IPS-NIHi7 (cell line): ENCODE data around the gene WDR49.
"Not testable (repeated sequence)": the region's sequence is repeated elsewhere in the genome, so short reads cannot be mapped to it uniquely, and the experiment has no call there.

Experiments used
- DNase-seq: peaks from one replicate; pipeline ENCODE4 v3.0.0; 2012; ENCODE audit warnings: mixed read lengths; ENCODE audit errors: extremely low spot score

The WDR49 gene

DNA sequence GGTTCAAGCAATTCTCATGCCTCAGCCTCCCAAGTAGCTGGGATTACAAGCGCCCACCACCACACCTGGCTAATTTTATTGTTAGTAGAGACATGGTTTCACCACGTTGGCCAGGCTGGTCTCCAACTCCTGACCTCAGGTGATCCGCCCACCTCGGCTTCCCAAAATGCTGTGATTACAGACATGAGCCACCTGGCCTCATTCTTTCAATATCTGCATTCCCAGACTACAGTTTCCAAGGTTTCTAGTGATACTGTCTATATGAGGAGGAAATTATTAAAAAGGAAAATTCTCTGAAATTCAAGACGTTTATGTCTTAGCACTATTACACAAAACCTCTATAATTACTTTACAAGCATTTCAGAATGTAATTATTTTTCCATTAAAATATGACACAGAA, 39.5 kb downstream of the WDR49 start:
- not testable (repeated sequence) for DNase-seq

DNA sequence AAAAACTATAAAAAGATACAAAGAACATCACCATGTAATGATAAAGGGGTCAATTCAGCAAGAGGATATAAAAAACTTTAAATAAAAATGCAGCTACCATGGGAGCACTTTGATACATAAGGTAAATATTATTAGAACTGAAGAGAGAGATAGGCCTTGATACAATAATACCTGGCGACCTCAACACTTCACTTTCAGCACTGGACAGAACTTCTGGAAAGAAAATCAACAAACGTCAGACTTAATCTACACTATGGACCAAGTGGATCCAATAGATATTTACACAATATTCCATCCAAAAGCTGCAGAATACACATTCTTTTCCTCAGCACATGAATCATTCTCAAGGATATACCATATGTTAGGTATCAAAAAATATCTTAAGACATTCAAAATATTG, 42.0 kb downstream of the WDR49 start:
- no peak for DNase-seq

DNA sequence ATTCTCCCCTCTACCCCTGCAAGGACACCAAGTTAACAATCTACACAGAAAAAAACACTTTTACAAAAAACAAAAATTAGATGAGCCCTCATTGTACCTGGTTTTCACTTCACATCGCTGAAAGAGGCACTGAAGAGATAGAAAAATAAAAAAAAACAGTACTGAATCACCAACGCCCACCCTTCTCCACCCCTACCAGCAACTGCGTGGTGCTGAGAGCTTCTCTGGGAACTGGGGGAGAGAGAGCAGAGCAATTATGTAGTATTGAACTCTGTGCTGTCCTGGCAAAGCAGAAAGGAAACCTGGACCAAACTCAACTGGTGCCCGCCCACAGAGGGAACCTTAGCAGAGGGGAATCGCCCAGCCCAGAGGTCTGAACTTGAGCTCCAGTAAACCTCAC, 44.6 kb downstream of the WDR49 start:
- no peak for DNase-seq

GRCh38 chr3:167606836-167607235, 46.9 kb downstream of the WDR49 start:
- no peak for DNase-seq

GRCh38 chr3:167605871-167606270, 47.9 kb downstream of the WDR49 start:
- DNase-seq, result no peak

DNA sequence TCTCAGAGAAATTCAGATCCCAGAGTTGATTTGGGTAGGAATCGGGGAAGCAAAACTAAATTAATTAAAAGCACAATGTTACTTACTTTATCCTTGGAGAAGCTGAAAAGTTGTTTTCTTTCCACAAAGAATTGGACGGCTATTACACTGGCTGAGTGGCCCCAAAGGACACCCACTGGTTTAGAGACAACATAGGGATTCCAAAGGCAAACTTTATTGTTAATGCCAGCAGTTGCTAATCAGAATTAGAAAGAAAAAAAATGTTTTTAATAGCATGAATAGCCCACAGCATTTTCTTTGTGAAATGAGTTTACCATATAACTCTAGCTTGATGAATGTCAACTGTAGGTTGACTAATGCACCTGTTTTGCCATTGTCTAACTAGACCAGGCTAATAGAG, 51.7 kb downstream of the WDR49 start:
- no peak for DNase-seq

GRCh38 chr3:167587651-167588050, 66.1 kb downstream of the WDR49 start:
- no peak for DNase-seq

GRCh38 chr3:167575000-167575600, 78.6 kb downstream of the WDR49 start:
- DNase-seq, result peak; percentile 42

DNA sequence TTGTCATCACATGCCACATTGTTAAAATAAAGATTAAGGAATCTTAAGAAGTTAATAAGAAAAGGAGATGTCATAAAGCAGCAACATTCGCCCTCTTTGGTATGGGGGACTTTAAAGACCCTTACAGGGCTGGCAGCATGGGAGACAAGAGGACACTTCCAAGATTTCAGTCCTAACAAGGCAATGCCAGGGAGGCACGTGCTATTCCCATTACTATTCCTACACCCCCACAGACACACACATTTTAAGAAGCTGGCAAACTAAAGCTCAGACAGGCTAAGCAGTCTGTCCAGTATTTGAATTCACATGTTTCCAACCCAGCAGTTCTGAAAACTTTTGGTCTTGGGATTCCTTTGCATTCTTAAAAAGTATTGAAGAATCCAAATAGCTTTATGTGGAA, 80.8 kb downstream of the WDR49 start:
- no peak for DNase-seq

DNA sequence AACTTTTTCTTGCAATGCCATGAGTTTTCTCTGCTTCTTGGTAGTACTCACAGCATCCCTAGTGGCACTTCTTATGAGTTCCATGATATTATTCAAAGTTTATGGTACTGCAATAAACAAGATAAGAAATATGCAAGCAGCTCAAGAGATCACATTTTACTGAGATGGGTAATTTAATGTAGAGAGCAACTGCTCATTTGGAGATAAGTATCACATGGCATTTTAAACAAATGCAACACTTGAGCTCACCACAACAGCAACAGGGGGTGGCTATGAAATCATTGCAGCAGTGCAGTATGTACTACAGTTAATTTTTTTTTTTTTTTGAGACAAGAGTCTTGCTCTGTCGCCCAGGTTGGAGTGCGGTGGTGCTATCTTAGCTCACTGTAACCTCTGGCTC, 85.1 kb downstream of the WDR49 start:
- no peak for DNase-seq

GRCh38 chr3:167565489-167565888, 88.3 kb downstream of the WDR49 start:
- DNase-seq, result no peak

DNA sequence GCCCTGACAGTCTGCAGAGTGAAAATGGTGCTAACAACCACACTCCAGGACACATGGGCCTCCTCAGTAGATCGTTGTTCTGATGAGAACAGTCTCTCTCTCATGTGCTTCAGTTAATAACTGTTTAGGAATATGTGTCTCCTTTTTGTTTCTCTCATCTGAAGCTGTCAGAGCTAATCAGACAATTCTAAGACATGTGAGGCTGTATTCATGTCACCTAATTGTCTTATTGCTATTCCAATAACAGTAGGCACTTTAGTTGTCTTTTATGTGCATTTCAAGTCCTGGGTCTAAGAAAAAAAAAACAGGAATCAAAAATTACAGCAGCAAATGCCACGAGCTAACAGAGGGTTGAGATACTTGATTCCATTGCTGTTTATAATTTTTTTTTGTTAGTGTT, 89.1 kb downstream of the WDR49 start:
- DNase-seq, result no peak

GRCh38 chr3:167559924-167560323, 93.8 kb downstream of the WDR49 start:
- no peak for DNase-seq

GRCh38 chr3:167554898-167555297, 98.8 kb downstream of the WDR49 start:
- DNase-seq, result no peak

DNA sequence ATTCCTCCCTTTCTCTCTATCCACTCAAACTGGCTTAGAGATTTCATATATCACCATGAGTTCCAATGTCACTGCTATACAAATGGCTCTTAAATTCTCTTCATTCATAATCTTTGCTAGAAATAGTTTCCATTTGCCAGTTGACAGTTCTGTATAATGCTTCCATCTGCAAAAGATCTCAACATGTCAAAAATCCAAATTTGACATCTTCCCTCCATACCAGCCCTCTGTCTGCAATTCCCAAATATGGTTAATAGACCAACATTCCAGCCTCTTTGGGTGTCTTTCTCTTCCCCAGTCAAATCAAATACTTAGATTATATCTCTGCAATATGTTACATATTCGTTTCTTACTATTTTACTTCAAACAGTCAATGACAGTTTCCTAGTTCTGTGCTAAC, 115.7 kb downstream of the WDR49 start:
- DNase-seq, result no peak

DNA sequence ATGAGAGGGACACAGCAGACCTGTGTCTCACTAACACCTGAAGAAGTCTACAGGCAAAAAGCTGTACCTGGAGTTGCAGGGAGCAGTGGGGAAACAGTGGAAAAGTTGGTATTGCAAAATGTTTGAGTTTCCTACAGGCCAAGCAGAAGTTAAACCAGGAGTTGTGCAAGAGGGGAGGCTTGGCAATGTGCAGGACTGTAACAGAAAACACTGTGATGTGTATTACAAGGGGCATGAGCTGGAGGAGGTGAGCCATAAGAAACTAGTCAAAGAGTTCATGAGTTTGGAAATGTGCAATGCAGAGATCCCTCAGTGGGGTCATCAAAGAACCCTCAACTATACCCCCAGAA, 132.8 kb downstream of the WDR49 start:
- no peak for DNase-seq

DNA sequence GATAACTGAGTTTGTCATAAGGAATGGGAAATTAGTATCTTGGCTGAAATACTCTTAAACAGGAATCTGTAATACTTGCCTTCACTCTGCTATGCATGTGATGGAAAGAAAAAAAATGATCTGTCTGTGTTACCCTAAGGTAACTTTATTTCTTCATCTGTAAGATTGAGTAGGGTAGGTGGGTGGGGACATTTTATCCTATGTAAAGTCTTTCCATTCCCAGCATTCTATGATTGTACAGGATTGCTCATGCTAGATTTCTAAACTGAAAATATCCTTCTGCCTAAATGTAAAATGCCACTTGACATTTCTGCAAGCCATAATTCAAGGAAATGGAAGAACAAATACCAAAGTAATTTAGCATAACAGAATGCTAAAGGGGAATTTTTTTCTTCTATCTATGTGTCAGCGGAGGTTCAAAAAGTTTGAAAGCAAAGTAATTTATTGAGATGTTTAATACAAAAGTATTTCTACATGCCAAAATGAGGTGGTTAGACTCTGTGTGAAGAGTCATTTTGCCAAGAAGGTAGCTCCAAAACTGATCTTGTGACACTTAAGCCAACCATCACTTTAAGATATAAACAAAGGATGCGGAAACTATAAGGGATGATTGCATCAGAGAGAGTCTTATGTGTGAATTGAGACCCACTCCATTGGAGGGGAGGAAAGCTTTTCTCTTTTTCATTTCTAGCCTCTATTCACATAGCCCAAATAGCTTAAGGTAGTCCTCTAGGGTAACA, 133.3 kb downstream of the WDR49 start:
- no peak for DNase-seq

- no peak for DNase-seq
These were observed 145.8 kb downstream of the WDR49 start for GRCh38 chr3:167507954-167508353.

DNA sequence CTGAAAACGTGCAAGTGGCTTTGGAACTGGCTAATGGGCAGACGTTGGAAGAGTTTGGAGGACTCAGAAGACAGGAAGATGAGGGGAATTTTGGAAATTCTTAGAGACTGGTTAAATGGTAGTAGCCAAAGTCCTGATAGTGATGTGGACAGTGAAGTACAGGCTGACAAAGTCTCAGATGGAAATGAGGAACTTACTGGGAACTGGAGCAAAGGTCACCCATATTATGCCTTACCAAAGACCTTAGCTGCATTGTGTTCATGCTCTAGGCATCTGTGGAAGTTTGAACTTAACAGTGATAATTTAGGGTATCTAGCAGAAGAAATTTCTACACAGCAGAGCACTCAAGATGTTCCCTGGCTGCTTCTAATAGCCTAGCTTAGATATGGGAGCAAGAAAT, 151.3 kb downstream of the WDR49 start:
- DNase-seq, result no peak

GRCh38 chr3:167501941-167502340, 151.8 kb downstream of the WDR49 start:
- no peak for DNase-seq

DNA sequence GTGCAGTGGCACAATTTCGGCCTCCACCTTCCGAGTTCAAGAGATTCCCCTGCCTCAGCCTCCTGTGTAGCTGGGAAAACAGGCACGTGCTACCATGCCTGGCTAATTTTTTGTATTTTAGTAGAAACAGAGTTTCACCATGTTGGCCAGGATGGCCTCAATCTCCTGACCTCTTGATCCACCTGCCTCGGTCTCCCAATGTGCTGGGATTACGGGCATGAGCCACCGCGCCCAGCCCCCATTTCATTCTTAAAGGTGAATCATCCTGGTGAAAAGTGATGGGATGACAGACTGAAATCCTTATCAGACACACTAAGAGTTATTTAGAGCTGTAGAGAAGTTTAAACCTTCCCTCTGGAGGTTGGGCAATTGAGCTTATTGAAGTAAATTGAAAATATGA, 155.8 kb downstream of the WDR49 start:
- DNase-seq, result no peak

- peak; percentile 64 for DNase-seq
These were observed 160.5 kb downstream of the WDR49 start for GRCh38 chr3:167493244-167493643.

DNA sequence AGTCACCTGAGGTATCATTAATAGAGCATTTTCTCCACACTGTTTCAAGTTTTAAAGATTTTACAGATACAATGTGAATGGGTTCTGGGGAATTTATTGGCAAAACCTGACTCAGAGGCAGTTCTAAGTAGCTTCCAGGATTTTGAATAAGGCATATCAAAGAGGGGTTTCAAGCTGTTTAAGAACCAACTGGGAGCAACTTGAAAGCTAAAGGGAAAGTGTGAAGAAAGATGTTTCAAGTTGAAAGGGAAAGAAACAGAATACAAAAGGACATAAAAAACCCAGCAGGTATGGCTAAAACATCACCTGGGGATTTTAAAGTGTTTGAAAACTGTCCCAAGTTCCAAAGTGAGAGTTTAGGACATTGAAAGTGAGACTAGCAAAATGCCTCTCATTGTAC, 162.1 kb downstream of the WDR49 start:
- DNase-seq, result peak; percentile 12

DNA sequence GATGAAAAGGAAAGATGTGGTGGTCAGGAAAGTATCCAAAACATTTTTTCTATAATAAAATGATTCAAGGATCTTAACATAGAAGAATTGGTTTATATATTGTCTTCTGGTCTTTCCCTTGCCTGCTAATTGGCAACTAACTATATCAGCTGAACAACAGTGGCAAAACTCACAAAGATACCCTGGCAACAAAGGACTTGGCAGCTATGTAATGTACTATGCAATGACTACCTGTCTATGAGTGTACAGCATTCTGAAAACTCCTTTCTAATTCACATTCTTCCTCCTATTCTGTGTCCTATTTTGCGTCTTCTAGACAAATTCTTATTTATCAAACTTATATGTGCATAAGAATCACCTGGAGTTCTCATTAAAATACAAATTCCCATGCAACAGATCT, 164.2 kb downstream of the WDR49 start:
- no peak for DNase-seq
